ENCODE data around the gene GRID1.

Gene GRID1

DNA sequence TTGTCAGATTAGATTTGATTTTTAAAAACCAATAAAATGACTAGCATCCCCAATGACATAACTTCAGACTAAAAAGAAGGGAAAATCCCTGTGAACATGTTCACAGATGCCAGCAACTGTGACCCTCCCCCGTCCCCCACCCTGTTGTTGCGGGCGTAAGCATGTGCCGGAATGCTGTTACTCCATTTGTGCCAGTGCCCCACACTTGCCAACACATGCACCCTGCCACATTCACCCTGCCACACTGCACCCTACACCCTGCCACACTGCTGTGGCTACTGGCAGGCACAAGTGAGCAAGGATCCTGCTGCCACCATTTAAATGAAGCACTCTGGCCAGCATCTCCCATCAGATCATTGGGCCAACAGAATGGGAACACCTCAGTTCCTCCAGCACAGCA, 540.2 kb downstream of the GRID1 start:
- DNase-seq (ENCODE audit: low read depth in 2 of 2): no peak

GRCh38 chr10:85811405-85811804, 555.2 kb downstream of the GRID1 start:
- DNase-seq (ENCODE audit: low read depth in 2 of 2): no peak

DNA sequence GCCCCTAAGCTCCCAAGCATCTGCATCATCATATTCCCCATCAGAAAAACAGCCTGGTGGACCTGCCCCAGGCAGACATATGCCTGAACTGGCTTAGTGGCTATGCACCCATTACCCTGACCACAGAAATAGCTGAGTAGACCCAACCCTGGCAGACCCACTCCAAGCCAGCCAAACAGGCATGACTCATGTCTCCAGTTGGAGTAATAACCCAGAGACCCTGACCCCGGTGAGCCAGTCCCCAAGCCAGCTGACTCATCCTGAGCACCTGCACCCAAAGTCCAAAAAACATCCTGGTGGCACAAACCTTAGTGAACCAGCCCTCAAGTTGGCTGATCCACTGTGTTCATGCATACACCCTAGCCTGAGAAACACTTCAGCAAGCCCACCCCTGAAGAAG, 555.9 kb downstream of the GRID1 start:
- no peak for DNase-seq (ENCODE audit: low read depth in 2 of 2)

DNA sequence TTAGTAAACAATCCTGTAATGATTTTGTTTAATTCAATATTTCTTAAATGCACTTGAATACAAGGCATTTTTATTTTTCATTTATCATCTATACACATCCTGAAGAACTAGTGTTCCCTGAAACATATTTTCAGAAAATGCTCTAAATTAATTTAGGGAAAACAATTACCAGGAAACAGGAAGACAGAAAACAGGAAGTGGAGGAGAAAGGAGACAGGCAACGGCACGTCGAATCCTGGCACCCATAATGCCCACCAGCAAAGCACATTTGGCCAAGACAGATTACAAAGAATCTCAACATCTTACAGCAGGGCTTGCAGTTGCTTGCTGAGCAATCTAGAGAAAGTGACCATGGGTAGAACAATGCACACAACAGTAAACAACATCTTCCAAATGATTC, 571.1 kb downstream of the GRID1 start:
- DNase-seq (ENCODE audit: low read depth in 2 of 2): no peak

GRCh38 chr10:85794553-85794952, 572.0 kb downstream of the GRID1 start:
- DNase-seq (ENCODE audit: low read depth in 2 of 2): no peak

DNA sequence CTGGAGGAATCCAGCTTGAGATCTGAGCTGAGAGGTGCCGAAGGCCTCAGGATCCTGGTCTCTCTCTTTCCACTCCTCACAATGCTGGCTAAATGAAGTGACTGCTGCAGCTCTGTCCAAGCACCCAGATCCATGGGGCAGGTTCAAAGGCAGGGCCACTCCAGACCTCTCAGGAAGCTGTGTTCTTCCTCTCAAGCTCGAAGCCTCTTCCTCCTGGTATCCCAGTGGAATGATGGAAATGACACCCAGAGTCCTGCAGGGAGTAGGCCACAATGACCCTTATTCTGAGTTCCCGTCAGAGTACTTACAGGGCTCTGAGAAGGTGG, 574.1 kb downstream of the GRID1 start:
- no peak for DNase-seq (ENCODE audit: low read depth in 2 of 2)

DNA sequence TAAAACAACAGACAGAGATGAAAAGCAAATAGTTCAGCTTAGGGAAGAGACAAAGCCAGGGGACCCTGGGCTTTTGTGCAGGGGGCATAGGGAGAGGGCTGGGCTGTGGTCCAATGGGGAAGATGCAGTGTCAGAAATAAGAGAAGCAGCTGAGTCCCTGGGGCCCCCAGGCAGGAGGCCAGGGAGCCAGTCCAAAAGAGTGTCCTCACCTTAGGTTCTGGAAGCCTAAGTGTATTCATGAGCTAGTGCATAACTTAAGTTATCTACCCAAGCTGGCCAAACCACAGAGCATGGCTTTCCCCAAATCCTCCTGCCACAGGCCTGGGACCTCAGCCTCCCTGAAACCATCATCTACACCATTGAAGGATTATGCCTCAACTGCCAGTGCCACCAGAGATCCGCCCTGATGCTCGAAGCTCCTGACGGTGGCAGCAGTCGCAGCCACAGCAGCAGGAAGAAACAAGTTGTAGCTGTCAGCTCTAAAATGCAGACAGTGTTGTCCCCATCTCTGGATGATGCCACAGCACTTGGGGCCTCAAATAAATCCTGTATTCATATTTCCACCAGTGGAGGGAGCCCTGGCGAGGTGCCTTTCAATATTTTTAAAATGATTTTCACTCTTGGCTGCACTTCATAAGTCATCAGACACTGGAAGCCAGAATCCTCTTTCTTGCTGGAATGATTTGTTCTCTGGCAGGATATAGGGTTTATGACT, 574.6 kb downstream of the GRID1 start:
- DNase-seq (ENCODE audit: low read depth in 2 of 2): no peak

DNA sequence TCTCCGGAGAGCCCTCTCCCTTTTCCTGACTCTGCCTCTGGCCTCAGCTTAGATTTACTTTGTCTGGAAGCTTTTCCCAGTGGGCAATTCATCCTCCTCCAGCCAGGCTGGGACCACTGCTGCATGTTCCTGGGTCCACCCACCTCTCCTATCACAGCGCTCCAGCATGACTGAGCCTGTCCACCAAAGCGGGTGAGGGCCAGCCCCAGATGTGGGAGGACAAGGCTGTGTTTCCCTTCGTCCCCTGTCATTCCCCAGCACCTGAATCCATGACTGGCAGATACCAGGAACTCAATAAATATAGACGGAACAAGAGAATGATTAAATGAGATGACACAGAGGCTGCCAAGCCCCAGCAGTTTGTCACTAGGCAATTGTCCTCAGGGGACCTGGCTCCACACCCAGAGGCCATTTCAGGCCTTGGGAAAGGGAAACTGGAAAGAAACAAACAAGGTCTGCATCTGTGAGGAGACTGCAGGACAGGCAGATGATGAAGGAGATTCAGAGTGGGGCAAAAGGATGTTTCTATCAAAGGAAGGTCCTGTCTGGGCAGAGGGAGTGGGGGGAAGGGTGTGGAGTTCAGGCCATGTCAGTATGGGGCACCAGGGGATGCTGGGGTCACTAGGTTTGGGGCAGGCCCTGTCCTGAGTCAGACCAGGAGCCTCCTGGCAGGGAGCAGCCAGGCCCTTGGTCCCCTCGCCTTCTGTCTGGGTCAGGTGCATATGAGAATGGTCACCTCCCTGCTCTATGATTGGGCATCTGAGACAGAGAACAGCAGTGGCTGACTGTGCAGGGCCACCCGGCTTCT, 576.4 kb downstream of the GRID1 start:
- DNase-seq (ENCODE audit: low read depth in 2 of 2): no peak

GRCh38 chr10:85789125-85789524, 577.5 kb downstream of the GRID1 start:
- no peak for DNase-seq (ENCODE audit: low read depth in 2 of 2)

DNA sequence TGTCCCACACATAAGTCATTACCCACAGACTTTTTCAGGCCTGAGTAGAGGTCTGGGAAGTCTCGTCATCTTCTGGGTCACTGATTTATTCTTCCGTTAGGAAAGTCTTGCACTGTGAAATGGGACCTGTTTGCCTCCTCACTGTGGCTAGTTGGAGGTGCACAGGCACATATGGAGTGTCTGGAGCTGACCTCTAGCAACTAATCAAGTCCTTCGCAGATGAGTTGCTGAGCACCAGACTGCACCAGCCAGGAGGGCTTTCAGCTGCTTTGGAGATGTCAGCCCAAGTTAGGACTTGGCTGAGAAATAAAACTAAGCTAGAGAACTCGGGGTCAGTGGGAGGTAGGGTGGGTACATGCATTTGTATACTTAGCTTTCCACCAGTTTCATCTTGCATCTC, 578.0 kb downstream of the GRID1 start:
- DNase-seq (ENCODE audit: low read depth in 2 of 2): no peak

DNA sequence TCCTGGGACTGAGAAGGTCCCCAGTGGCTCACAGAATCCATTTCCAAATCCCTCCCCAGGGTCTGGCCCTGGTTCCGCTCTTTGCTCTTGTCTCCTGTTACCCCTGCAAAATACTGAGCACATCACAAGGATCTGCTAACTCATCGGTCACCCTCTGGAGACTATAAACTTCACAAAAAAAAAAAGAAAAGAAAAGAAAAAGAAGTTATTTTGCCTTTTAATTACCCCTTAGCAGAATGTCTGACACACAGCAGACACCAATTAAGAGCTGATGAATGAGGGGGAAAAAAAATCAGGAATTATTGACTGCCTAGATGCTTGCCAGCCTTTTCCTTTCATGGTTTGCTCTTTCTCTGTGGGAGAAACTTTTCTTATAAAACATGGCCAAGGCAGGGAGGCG, 578.7 kb downstream of the GRID1 start:
- DNase-seq (ENCODE audit: low read depth in 2 of 2): no peak

DNA sequence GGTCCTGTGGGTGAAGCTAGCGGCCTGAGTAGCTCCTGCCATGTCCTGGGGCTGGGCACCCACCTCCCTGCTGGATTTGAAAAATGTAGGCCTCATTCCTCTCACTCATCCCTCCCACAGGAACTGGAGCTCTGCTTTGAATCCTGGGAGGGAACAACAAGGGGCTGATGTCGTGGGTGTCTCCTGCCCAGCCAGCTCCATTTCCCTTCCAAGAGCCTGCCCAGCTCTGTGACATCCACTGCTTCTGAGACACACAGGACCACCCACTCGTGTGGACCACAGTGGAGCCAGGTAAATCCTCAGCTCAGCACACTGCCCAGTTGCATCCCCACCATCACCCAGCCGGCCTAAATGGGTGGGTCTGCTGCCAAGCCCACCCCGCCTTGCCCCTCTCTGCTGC, 579.2 kb downstream of the GRID1 start:
- no peak for DNase-seq (ENCODE audit: low read depth in 2 of 2)

- no peak for DNase-seq (ENCODE audit: low read depth in 2 of 2)
These were observed 580.1 kb downstream of the GRID1 start for GRCh38 chr10:85786401-85786899.

GRCh38 chr10:85784792-85785191, 581.8 kb downstream of the GRID1 start:
- no peak for DNase-seq (ENCODE audit: low read depth in 2 of 2)

GRCh38 chr10:85781404-85781803, 585.2 kb downstream of the GRID1 start:
- no peak for DNase-seq (ENCODE audit: low read depth in 2 of 2)

DNA sequence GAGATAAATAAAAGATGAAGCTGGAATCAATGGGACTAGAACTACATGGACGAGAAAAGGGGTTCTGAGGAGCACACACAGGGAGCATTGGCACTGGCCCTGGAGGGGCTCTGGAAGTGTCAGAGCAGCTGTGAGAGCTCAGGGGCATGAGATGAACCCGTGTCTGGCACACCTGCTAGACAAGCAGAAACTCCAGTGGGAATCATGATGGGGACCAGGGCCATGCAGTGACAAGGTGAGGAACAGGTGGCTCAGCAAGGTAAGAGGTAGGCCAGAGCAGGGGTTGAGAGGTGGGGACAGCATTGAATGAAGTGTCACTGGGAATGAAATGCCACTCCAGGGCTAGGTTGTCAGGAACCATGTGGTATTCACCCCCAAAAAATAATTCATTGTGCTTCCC, 588.5 kb downstream of the GRID1 start:
- DNase-seq (ENCODE audit: low read depth in 2 of 2): no peak

DNA sequence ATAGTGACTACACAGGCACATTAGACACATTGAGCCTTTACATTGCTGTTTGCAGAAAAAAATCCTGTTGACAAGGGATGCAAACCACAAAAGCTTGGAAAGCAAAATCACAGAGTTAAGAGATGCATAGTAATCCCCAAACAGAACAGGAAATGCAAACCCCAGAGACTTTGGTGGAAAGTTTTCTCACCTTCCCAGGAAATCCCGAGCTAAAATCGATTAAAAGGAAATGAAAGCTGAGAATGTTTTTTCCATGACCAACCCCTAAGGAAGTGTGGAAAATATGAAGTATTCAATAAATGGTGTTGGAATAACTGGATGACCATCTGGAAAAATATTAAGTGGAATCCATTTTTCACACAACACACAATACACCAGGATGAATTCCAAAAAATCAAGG, 598.7 kb downstream of the GRID1 start:
- DNase-seq (ENCODE audit: low read depth in 2 of 2): no peak

DNA sequence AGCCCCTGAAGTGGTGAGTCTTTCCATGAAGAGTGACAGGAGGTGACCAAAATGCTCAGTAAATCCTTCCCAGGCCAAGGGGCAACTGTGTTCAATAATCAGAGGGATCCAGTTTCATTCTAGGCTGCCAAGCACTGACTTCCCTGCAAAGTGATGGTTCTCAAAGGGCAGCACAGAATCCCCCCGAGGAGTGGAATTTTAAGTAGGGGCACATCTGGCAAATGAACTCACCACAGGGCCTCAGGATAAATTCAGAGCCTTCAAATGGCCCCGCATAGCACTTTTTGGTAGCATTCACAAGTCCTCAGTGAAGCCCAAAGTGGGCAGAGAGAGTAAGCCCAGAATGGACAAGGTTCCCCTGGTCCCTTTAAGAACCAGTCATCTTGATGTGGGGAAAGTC, 602.5 kb downstream of the GRID1 start:
- DNase-seq (ENCODE audit: low read depth in 2 of 2): no peak

DNA sequence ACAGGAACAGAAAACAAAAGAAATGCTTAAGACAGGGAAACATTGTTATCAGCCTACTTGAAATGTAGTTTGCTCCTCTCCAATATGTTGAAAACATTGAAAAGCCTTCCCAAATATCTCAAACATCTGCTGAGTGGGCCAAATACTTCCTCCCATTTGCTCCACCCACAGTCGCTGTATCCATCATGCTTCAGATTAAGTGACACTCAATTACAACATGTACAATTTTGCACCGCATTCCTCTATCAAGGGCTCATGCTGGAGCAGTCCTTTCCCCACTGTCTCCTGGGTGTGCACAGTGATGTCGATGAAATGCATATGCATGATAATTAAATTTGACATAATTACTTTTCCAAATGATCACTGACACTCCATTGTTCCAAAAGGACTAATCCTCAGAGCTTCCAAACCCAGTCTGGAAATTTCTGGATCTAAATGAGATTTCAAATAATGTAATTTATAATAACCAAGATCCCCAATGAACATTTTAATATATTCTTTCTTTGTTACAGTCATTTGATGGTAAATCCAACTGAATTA, 604.6 kb downstream of the GRID1 start:
- no peak for DNase-seq (ENCODE audit: low read depth in 2 of 2)

GRCh38 chr10:85741626-85742300, 624.8 kb downstream of the GRID1 start:
- DNase-seq (ENCODE audit: low read depth in 2 of 2): no peak

DNA sequence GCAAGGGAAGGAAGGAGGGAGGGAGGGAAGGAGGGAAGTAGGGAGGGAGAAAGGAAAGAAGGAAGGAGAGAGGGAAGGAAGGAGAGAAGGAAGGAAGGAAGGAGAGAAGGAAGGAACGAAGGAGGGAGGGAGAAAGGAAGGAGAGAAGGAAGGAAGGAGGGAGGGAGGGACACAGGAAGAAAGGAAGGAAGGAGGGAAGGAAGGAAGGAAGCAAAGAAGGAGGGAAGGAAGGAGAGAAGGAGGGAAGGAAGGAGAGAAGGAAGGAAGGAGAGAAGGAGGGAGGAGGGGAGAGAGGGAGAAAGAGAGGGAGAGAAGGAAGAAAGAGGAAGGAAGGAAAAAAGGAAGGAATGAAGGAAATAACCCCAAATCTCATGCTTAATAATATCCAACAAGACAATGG, 630.6 kb downstream of the GRID1 start:
- DNase-seq (ENCODE audit: low read depth in 2 of 2): no peak

DNA sequence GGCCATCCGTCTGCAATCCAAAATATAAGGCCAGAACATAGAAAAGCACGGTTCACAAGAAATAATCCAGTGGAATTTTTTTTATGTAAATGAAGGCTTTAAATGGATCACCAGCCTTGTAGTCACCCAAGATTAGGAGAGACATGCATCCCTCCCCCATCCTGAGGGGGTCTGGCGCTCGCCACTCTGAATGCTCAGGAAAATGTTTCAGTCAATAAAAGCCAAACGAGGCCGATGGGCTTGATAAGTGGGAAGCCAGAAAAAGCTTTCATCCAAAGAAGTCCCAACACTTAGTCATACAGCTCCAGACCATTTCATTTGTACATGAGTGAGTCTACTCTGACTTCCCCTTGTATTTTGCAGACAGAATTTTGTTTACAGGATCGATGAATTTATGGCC, 631.8 kb downstream of the GRID1 start:
- DNase-seq (ENCODE audit: low read depth in 2 of 2): no peak

- no peak for DNase-seq (ENCODE audit: low read depth in 2 of 2)
These were observed 642.4 kb downstream of the GRID1 start for GRCh38 chr10:85724215-85724614.
